Neuronal stem cell (in vitro differentiated cells): ENCODE measurements around the gene FOS.

ENCODE experiments used
- DNase-seq: peaks from one replicate; pipeline ENCODE4 v3.0.0-alpha.2; 2013; ENCODE audit warnings: low spot score
- H2AFZ ChIP-seq: one replicate; pipeline ENCODE4 v1.6.1; 2013; ENCODE audit warnings: mild to moderate bottlenecking, low read length, inconsistent platforms
- H2AK5ac ChIP-seq: 2 replicates; pipeline ENCODE4 v1.6.1; 2013; ENCODE audit warnings: low read depth, mild to moderate bottlenecking, inconsistent platforms, low read length, moderate library complexity, mixed read lengths
- H2BK120ac ChIP-seq: 2 replicates; pipeline ENCODE4 v1.6.1; 2013; ENCODE audit warnings: low read depth, mild to moderate bottlenecking, inconsistent platforms, low read length, moderate library complexity, mixed read lengths
- H2BK12ac ChIP-seq: one replicate; pipeline ENCODE4 v1.6.1; 2013; ENCODE audit warnings: low read length, inconsistent platforms
- H2BK15ac ChIP-seq: 2 replicates; pipeline ENCODE4 v1.6.1; 2013; ENCODE audit warnings: mild to moderate bottlenecking, low read length, inconsistent platforms, mixed read lengths
- H2BK5ac ChIP-seq: one replicate; pipeline ENCODE4 v1.6.1; 2013; ENCODE audit warnings: inconsistent platforms, mild to moderate bottlenecking, low read length, moderate library complexity
- H3K14ac ChIP-seq: one replicate; pipeline ENCODE4 v1.6.1; 2013; ENCODE audit warnings: low read length, inconsistent platforms
- H3K18ac ChIP-seq: 2 replicates; pipeline ENCODE4 v1.6.1; 2013; ENCODE audit warnings: low read length, inconsistent platforms
- H3K23ac ChIP-seq: 2 replicates; pipeline ENCODE4 v1.6.1; 2013; ENCODE audit warnings: low read depth, mild to moderate bottlenecking, mixed read lengths, low read length, inconsistent platforms; ENCODE audit not compliant: poor library complexity
- H3K27ac ChIP-seq: replicated peaks from 3 replicates; pipeline ENCODE4 v1.5.1; 2013; ENCODE audit warnings: low read length, inconsistent platforms
- H3K27me3 ChIP-seq, 3 experiments: 2 replicates each; pipeline ENCODE4 v1.6.1; 2013; ENCODE audit warnings: low read length in 3 of 3, mild to moderate bottlenecking in 2 of 3, inconsistent platforms in 1 of 3, low read depth in 1 of 3, mixed read lengths in 1 of 3, moderate library complexity in 1 of 3; ENCODE audit not compliant: control insufficient read depth in 3 of 3, insufficient read depth in 3 of 3
- H3K36me3 ChIP-seq, 2 donors: replicated peaks in 1 of 2; 2 replicates each; pipeline ENCODE4 v1.6.1; 2013; ENCODE audit warnings: low read length in 2 of 2; ENCODE audit not compliant: control insufficient read depth in 2 of 2, insufficient read depth in 2 of 2
- H3K4ac ChIP-seq: 2 replicates; pipeline ENCODE4 v1.6.1; 2013; ENCODE audit warnings: inconsistent platforms, mild to moderate bottlenecking, low read length, moderate library complexity
- H3K4me1 ChIP-seq, 2 donors: 1 replicate in 1 of 2; 2 replicates in 1 of 2; pipeline ENCODE4 v1.6.1; 2013; ENCODE audit warnings: low read length in 2 of 2, low read depth in 1 of 2; ENCODE audit not compliant: control insufficient read depth in 2 of 2, insufficient read depth in 1 of 2
- H3K4me2 ChIP-seq: one replicate; pipeline ENCODE4 v1.6.1; 2013; ENCODE audit warnings: mild to moderate bottlenecking, low read length, inconsistent platforms; ENCODE audit not compliant: insufficient read depth, poor library complexity, severe bottlenecking
- H3K4me3 ChIP-seq, 2 donors: 2 replicates each; pipeline ENCODE4 v1.5.1; 2013; ENCODE audit warnings: low read length in 2 of 2, mild to moderate bottlenecking in 2 of 2, inconsistent platforms in 1 of 2, moderate library complexity in 1 of 2
- H3K79me1 ChIP-seq: one replicate; pipeline ENCODE4 v1.6.1; 2013; ENCODE audit warnings: low read depth, mild to moderate bottlenecking, inconsistent platforms, low read length, moderate library complexity
- H3K9ac ChIP-seq: one replicate; pipeline ENCODE4 v1.6.1; 2013; ENCODE audit warnings: mild to moderate bottlenecking, low read depth, low read length, inconsistent platforms; ENCODE audit not compliant: poor library complexity
- H3K9me3 ChIP-seq, 2 donors: replicated peaks in 1 of 2; 2 replicates each; pipeline versions ENCODE3 to v1.6.1; 2013; ENCODE audit warnings: low read length in 2 of 2, mild to moderate bottlenecking in 2 of 2, inconsistent platforms in 1 of 2, low read depth in 1 of 2, mixed read lengths in 1 of 2, moderate library complexity in 1 of 2; ENCODE audit not compliant: control insufficient read depth in 2 of 2, insufficient read depth in 1 of 2
- H4K8ac ChIP-seq: one replicate; pipeline ENCODE4 v1.6.1; 2013; ENCODE audit warnings: low read depth, mild to moderate bottlenecking, inconsistent platforms, low read length, moderate library complexity
- H4K91ac ChIP-seq: one replicate; pipeline ENCODE4 v1.6.1; 2013; ENCODE audit warnings: low read length, low read depth, mild to moderate bottlenecking, inconsistent platforms; ENCODE audit not compliant: poor library complexity
- whole genome bisulfite sequencing, 2 donors: extraction: QIAGEN DNeasy Blood & Tissue Kit; methylation state at CpG; one replicate each; pipeline ENCODE4 v1.1.7; 2013; ENCODE audit warnings: missing lambda C conversion rate in 2 of 2, mixed read lengths in 1 of 2; ENCODE audit not compliant: insufficient read length in 2 of 2, insufficient replicate concordance in 1 of 2; ENCODE audit errors: extremely low coverage in 2 of 2; 5-methylcytosine and 5-hydroxymethylcytosine counted together

FOS gene

DNA sequence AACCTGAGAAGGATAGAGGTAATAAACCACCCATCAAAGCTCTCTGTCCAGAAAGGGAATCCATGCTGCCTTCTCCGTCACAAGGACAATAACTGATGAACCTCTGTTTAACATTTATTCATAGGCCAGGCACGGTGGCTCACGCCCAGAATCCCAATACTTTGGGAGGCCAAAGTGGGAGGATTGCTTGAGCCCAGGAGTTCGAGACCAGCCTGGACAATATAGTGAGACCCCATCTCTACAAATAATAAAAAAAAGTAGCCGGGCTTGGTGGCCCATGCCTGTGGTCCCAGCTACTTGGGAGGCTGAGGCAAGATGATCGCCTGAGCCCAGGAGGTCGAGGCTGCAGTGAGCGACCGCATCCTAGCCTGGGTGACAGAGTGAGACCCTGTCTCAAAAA lies 7.1 kb upstream of the FOS start:
- Histone ChIP-seq H2BK120ac (no peak overlapping the region), H3K4me1 (peaks cover 3 to 18% of the 10 kb centered on the region in 2 donors), H3K36me3 (no peaks in the 10 kb centered on the region), H4K91ac (no peak overlapping the region), H2AK5ac (no peak overlapping the region), H2BK12ac (no peak overlapping the region), H2BK5ac (no peak overlapping the region), H3K14ac (no peak overlapping the region), H3K18ac (no peak overlapping the region), H2BK15ac (no peak overlapping the region), H3K4me3 (no peak overlapping the region), H4K8ac (no peak overlapping the region), H3K4me2 (no peak overlapping the region), H3K27ac (no peak overlapping the region), H2AFZ (no peak overlapping the region), H3K79me1 (no peaks in the 10 kb centered on the region), H3K9me3 (no peaks in the 10 kb centered on the region), H3K9ac (no peak overlapping the region), H3K27me3 (peaks cover 0 to 18% (median 0%) of the 10 kb centered on the region in 3 experiments), H3K23ac (no peak overlapping the region), H3K4ac (no peak overlapping the region)
- WGBS, 2 donors, result no CpG with 5 or more reads among the region's 9 CpGs
- no peak for DNase-seq

DNA sequence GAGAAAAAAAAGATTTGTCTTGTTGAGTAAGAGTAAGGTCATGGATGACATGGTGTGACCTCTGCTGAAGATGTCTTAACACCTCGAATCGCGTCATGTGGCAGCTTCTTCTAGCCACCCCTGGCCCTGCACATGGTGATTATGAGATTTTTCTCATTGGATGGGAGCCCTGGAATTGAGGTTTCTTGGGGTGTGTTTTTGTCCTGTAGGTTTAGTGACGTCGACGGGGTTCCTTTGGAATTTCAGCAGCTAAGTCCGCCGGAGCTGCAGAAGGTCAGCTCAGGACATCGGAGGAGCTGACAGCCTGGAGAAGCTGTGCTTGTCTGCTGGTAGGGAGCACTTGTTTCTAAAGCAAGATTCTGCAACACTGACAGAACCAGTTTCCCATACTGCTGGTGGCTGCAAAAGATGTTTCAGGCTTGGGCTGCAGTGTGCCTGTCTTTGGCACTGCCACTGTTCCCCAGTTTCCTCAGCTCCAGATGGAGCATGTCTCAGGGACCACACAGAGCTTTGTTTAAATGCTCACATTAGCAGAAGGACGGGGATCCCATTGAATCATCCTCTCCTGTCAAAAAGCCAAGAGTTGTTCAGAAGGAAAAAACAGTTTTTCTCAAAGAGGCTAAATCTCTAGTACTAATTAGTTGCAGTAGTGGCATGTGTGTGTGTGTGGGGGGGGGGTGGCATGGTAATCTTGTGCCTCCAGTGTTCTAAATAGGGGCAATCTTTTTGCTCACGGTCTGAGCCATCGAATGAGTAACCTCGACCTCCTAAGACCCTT lies 5.2 kb upstream of the FOS start:
- H3K9ac ChIP-seq, result no peak overlapping the region
- no CpG with 5 or more reads among the region's 13 CpGs for WGBS, 2 donors

DNA sequence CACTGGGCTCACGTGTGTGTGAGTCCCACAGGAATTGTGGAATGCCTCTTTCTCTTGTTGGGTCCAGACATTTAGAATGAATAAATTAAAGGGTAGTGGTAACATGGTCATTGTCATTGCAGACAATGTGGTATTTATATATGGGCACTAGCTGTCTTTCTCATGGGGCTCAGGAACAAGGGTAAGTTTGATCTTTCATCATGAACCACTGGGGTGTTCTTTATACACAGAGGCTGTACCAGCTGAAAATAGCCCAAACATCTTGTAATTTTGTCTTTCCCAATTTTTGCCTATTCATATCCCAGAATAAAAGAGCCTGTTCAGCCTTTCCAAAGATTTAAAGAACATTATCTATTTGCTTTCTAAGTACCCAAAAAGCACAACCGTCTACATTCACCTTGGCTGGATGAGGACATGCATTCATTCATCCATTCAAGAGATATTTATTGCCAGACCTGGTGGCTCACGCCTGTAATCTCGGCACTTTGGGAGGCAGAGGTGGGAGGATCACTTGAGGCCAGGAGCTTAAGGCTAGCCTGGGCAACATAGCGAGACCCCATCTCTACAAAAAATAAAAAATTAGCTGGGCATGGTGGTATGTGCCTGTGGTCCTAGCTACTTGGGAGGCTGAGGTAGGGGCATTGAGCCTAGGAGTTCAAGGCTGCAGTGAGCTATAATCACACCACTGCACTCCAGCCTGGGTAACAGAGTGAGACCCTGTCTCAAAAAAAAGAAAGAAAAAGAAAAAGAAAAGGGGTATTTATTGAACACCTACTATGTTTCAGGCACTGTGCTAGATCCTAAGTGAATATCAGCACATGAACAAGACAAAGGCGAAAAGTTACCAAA lies 4.4 kb upstream of the FOS start:
- no peaks in the 10 kb centered on the region for H3K9me3 ChIP-seq
- WGBS, 2 donors, result no CpG with 5 or more reads among the region's 6 CpGs
- no peak overlapping the region for H2AFZ ChIP-seq

More for the DNA sequence above, 5.2 kb upstream of the FOS start:
- DNase-seq, result no peak
- H3K4ac ChIP-seq, result no peak overlapping the region
- no peak overlapping the region for H3K4me3 ChIP-seq
- no peak overlapping the region for H3K23ac ChIP-seq
- no peak overlapping the region for H4K8ac ChIP-seq
- no peak overlapping the region for H3K18ac ChIP-seq
- peaks cover 3 to 25% of the 10 kb centered on the region in 2 donors for H3K4me1 ChIP-seq
- no peak overlapping the region for H2BK120ac ChIP-seq
- H3K79me1 ChIP-seq, result no peaks in the 10 kb centered on the region
- H3K9me3 ChIP-seq, result no peaks in the 10 kb centered on the region
- no peak overlapping the region for H2BK5ac ChIP-seq
- no peak overlapping the region for H2BK12ac ChIP-seq
- H2AFZ ChIP-seq, result no peak overlapping the region
- H3K14ac ChIP-seq, result no peak overlapping the region
- no peaks in the 10 kb centered on the region for H3K36me3 ChIP-seq
- H2BK15ac ChIP-seq, result no peak overlapping the region
- H2AK5ac ChIP-seq, result no peak overlapping the region
- no peak overlapping the region for H3K27ac ChIP-seq
- H3K27me3 ChIP-seq, result peaks cover 0 to 18% (median 0%) of the 10 kb centered on the region in 3 experiments
- no peak overlapping the region for H4K91ac ChIP-seq
- no peak overlapping the region for H3K4me2 ChIP-seq

More for the DNA sequence above, 4.4 kb upstream of the FOS start:
- H3K4me2 ChIP-seq, result no peak overlapping the region
- no peak overlapping the region for H3K4ac ChIP-seq
- H3K4me3 ChIP-seq, result no peak overlapping the region
- no peak overlapping the region for H3K23ac ChIP-seq
- H2AK5ac ChIP-seq, result no peak overlapping the region
- H4K8ac ChIP-seq, result no peak overlapping the region
- H2BK5ac ChIP-seq, result no peak overlapping the region
- no peak overlapping the region for H2BK120ac ChIP-seq
- H3K79me1 ChIP-seq, result no peaks in the 10 kb centered on the region
- H2BK12ac ChIP-seq, result no peak overlapping the region
- H3K27ac ChIP-seq, result no peak overlapping the region
- no peak overlapping the region for H3K9ac ChIP-seq
- no peak overlapping the region for H3K14ac ChIP-seq
- H3K18ac ChIP-seq, result no peak overlapping the region
- peaks cover 3 to 25% of the 10 kb centered on the region in 2 donors for H3K4me1 ChIP-seq
- H3K27me3 ChIP-seq, result peaks cover 0 to 17% (median 2%) of the 10 kb centered on the region in 3 experiments
- no peak for DNase-seq
- H3K36me3 ChIP-seq, result no peaks in the 10 kb centered on the region
- no peak overlapping the region for H4K91ac ChIP-seq
- no peak overlapping the region for H2BK15ac ChIP-seq
